HepG2 (cell line): ENCODE measurements around the gene CCNL1. TPM values are rescaled to one million over a fixed set of nuclear protein-coding genes. Genes with fewer than 3 reads are reported as not detected.

ENCODE experiments used
- FOXP1 ChIP-seq, 2 experiments: fragments of 450-650 bp in 1 of 2; IDR thresholded peaks; 2 replicates each; pipeline ENCODE4 v1.6.1; 2017 to 2018; ENCODE audit warnings: antibody characterized with exemption in 1 of 2
- GFI1 ChIP-seq: sonication (generic); formaldehyde crosslinking; IDR thresholded peaks from 2 replicates; pipeline ENCODE4 v1.5.0; 2020; ENCODE audit warnings: missing genetic modification reagents, mild to moderate bottlenecking, borderline replicate concordance
- MTERF4 ChIP-seq: sonication (generic); formaldehyde crosslinking; IDR thresholded peaks from 2 replicates; pipeline ENCODE4 v1.8.0; 2023; ENCODE audit warnings: mild to moderate bottlenecking, missing genetic modification reagents
- SAP130 ChIP-seq: IDR thresholded peaks from 2 replicates; pipeline ENCODE4 v1.6.1; 2016; ENCODE audit warnings: low read depth
- TBX2 ChIP-seq: sonication (generic); formaldehyde crosslinking; IDR thresholded peaks from 2 replicates; pipeline ENCODE4 v1.5.0; 2020; ENCODE audit warnings: missing genetic modification reagents, mild to moderate bottlenecking, borderline replicate concordance
- USF2 ChIP-seq, 2 experiments: sonication (generic) in 1 of 2; formaldehyde crosslinking in 1 of 2; IDR thresholded peaks; 2 replicates each; pipeline versions ENCODE4 v1.5.1 to v1.6.1; 2011 to 2020; ENCODE audit warnings: borderline replicate concordance in 1 of 2, low read depth in 1 of 2, low read length in 1 of 2, mild to moderate bottlenecking in 1 of 2, missing genetic modification reagents in 1 of 2, moderate library complexity in 1 of 2
- ZBTB26 ChIP-seq: IDR thresholded peaks from 2 replicates; pipeline ENCODE4 v1.6.1; 2016; ENCODE audit warnings: missing compliant biosample characterization, missing genetic modification reagents, borderline replicate concordance
- ZNF121 ChIP-seq: sonication (generic); formaldehyde crosslinking; IDR thresholded peaks from 2 replicates; pipeline ENCODE4 v1.5.0; 2020; ENCODE audit warnings: mild to moderate bottlenecking, missing genetic modification reagents
- ZNF276 ChIP-seq: sonication (generic); formaldehyde crosslinking; IDR thresholded peaks from 2 replicates; pipeline ENCODE4 v1.4.0; 2020; ENCODE audit warnings: mild to moderate bottlenecking, low read depth, missing genetic modification reagents
- ZNF430 ChIP-seq: sonication (generic); formaldehyde crosslinking; IDR thresholded peaks from 2 replicates; pipeline ENCODE4 v1.9.0; 2021; ENCODE audit warnings: mild to moderate bottlenecking, missing genetic modification reagents
- ZNF629 ChIP-seq: sonication (generic); formaldehyde crosslinking; conservative IDR thresholded peaks from 2 replicates; pipeline ENCODE4 v1.5.0; 2020; ENCODE audit warnings: missing genetic modification reagents
- ZNF644 ChIP-seq: IDR thresholded peaks from 2 replicates; pipeline ENCODE4 v1.6.1; 2016; ENCODE audit warnings: low read depth
- ZNF737 ChIP-seq: sonication (generic); formaldehyde crosslinking; IDR thresholded peaks from 2 replicates; pipeline ENCODE4 v1.5.0; 2020; ENCODE audit warnings: missing genetic modification reagents, mild to moderate bottlenecking, borderline replicate concordance
- ZNF770 ChIP-seq: sonication (generic); formaldehyde crosslinking; IDR thresholded peaks from 2 replicates; pipeline ENCODE4 v1.5.0; 2020; ENCODE audit warnings: mild to moderate bottlenecking, missing genetic modification reagents
- ZNF776 ChIP-seq: sonication (generic); formaldehyde crosslinking; IDR thresholded peaks from 2 replicates; pipeline ENCODE4 v1.4.0; 2020; ENCODE audit warnings: mild to moderate bottlenecking, missing genetic modification reagents
- ZNF780A ChIP-seq: sonication (generic); formaldehyde crosslinking; IDR thresholded peaks from 2 replicates; pipeline ENCODE4 v1.8.0; 2022; ENCODE audit warnings: mild to moderate bottlenecking, missing genetic modification reagents, moderate library complexity
- ZNF816 ChIP-seq: sonication (generic); formaldehyde crosslinking; IDR thresholded peaks from 2 replicates; pipeline ENCODE4 v1.8.0; 2022; ENCODE audit warnings: missing genetic modification reagents, mild to moderate bottlenecking, borderline replicate concordance
- ZSCAN21 ChIP-seq: sonication (generic); formaldehyde crosslinking; IDR thresholded peaks from 2 replicates; pipeline ENCODE4 v1.8.0; 2022; ENCODE audit warnings: mild to moderate bottlenecking, missing genetic modification reagents, moderate library complexity, borderline replicate concordance
- ZSCAN30 ChIP-seq: sonication (generic); formaldehyde crosslinking; IDR thresholded peaks from 2 replicates; pipeline ENCODE4 v1.5.0; 2020; ENCODE audit warnings: mild to moderate bottlenecking, missing genetic modification reagents
- polyA plus RNA-seq, 8 experiments: library from polyadenylated mRNA; depleted of rRNA in 3 of 8; stranded (reverse) in 7 of 8; unstranded in 1 of 8; fragments of >200 nt; fragmentation: Illumina TruSeq in 4 of 8; extraction: Trizol in 4 of 8; gene quantifications; 2 replicates each; pipeline versions ENCODE4 v1.2.1 to v1.2.3, GENCODE V29; 2011 to 2016; ENCODE audit warnings: low read depth in 4 of 8, missing spikeins in 1 of 8, mixed read lengths in 1 of 8; ENCODE audit not compliant: insufficient read depth in 1 of 8
- total RNA-seq, 5 experiments: library from RNA; depleted of rRNA; stranded (reverse); fragments of >200 nt; fragmentation: Illumina TruSeq; extraction: Trizol; gene quantifications; 2 replicates each; pipeline ENCODE4 v1.2.3, GENCODE V29; 2016; ENCODE audit warnings: low read depth in 1 of 5

Gene CCNL1
- total and polyA plus RNA-seq, 2 of the 13 experiments (the other 11 are each of a cell fraction or from before 2014, with no cell fraction given): 151 to 303 TPM

- 0 out of 2 replicates have a peak, but pooled peaks have one; percentile 15 for TF ChIP-seq ZNF430 (CRISPR knock-in tag)
- peak; percentile 4; the same call in 1 of the 2 replicates for TF ChIP-seq TBX2
- TF ChIP-seq ZNF276 (CRISPR knock-in tag): 0 out of 2 replicates have a peak, but pooled peaks have one; percentile 1
- peak; percentile 30; the same call in 1 of the 2 replicates for TF ChIP-seq ZNF770 (CRISPR knock-in tag)
- no peak for TF ChIP-seq ZNF737 (CRISPR knock-in tag)
- TF ChIP-seq MTERF4: no peak
- no peak for TF ChIP-seq FOXP1 (IDR thresholded peaks at IDR 0.05)
- TF ChIP-seq FOXP1 (CRISPR knock-in tag; IDR thresholded peaks at IDR 0.05): no peak
- peak; percentile 64; the same call in 1 of the 2 replicates for TF ChIP-seq GFI1
- peak; percentile 31; the same call in 1 of the 2 replicates for TF ChIP-seq SAP130 (CRISPR knock-in tag)
- TF ChIP-seq ZSCAN21 (CRISPR knock-in tag): no peak
- TF ChIP-seq ZBTB26 (CRISPR knock-in tag): no peak
- TF ChIP-seq ZSCAN30 (CRISPR knock-in tag): no peak
- TF ChIP-seq USF2 (IDR thresholded peaks at IDR 0.05; ENCODE audit: low read depth, low read length): no peak
- 0 out of 2 replicates have a peak, but pooled peaks have one; percentile 26 for TF ChIP-seq USF2 (CRISPR knock-in tag; IDR thresholded peaks at IDR 0.05; ENCODE audit: borderline replicate concordance)
- no peak for TF ChIP-seq ZNF644
- TF ChIP-seq ZNF629 (CRISPR knock-in tag): no peak
- 0 out of 2 replicates have a peak, but pooled peaks have one; percentile 24 for TF ChIP-seq ZNF776 (CRISPR knock-in tag)
- no peak for TF ChIP-seq ZNF780A (CRISPR knock-in tag)
- TF ChIP-seq ZNF816 (CRISPR knock-in tag): 0 out of 2 replicates have a peak, but pooled peaks have one; percentile 14
- TF ChIP-seq ZNF121: peak; percentile 25; the same call in 1 of the 2 replicates
Measured at GRCh38 chr3:157128771-157129681, 30.9 kb downstream of the CCNL1 start (continued).
